Mesendoderm (in vitro differentiated cells): ENCODE results near the gene RAI14.
"Not testable (repeated sequence)": the region's sequence is repeated elsewhere in the genome, so short reads cannot be mapped to it uniquely, and the experiment has no call there.

Experiments used
- DNase-seq: peaks from one replicate; pipeline ENCODE4 v3.0.0; 2013
- H2AK5ac ChIP-seq: 2 replicates; pipeline ENCODE4 v1.6.1; 2013; ENCODE audit warnings: low read length, inconsistent platforms
- H2BK120ac ChIP-seq: 2 replicates; pipeline ENCODE4 v1.6.1; 2013; ENCODE audit warnings: low read depth, mild to moderate bottlenecking, low read length, moderate library complexity, mixed read lengths
- H2BK15ac ChIP-seq: replicated peaks from 2 replicates; pipeline ENCODE4 v1.6.1; 2013; ENCODE audit warnings: low read depth, mild to moderate bottlenecking, moderate library complexity
- H2BK5ac ChIP-seq: 2 replicates; pipeline ENCODE4 v1.6.1; 2013; ENCODE audit warnings: low read length, inconsistent platforms
- H3K18ac ChIP-seq: 2 replicates; pipeline ENCODE4 v1.6.1; 2013; ENCODE audit warnings: mild to moderate bottlenecking, low read length, mixed read lengths
- H3K23ac ChIP-seq: one replicate; pipeline ENCODE4 v1.6.1; 2013; ENCODE audit warnings: low read length
- H3K27ac ChIP-seq: 2 replicates; pipeline ENCODE4 v1.5.1; 2013; ENCODE audit warnings: low read depth, mild to moderate bottlenecking, inconsistent platforms, low read length, moderate library complexity
- H3K27me3 ChIP-seq: 2 replicates; pipeline ENCODE4 v1.6.1; 2013; ENCODE audit warnings: low read length, control low read depth, mild to moderate bottlenecking, inconsistent platforms; ENCODE audit not compliant: insufficient read depth, poor library complexity
- H3K36me3 ChIP-seq: 2 replicates; pipeline ENCODE4 v1.6.1; 2013; ENCODE audit warnings: low read length, inconsistent platforms; ENCODE audit not compliant: control insufficient read depth, insufficient read depth
- H3K4ac ChIP-seq: one replicate; pipeline ENCODE4 v1.6.1; 2013; ENCODE audit warnings: low read depth, mild to moderate bottlenecking, low read length, moderate library complexity
- H3K4me1 ChIP-seq: 2 replicates; pipeline ENCODE4 v1.6.1; 2013; ENCODE audit warnings: low read depth, low read length, inconsistent platforms; ENCODE audit not compliant: control insufficient read depth
- H3K4me2 ChIP-seq: 2 replicates; pipeline ENCODE4 v1.6.1; 2013; ENCODE audit warnings: low read length
- H3K4me3 ChIP-seq: 2 replicates; pipeline ENCODE4 v1.5.1; 2013; ENCODE audit warnings: mild to moderate bottlenecking, low read length
- H3K56ac ChIP-seq: one replicate; pipeline ENCODE4 v1.6.1; 2013; ENCODE audit warnings: low read length
- H3K79me1 ChIP-seq: 2 replicates; pipeline ENCODE4 v1.6.1; 2013; ENCODE audit warnings: low read length, inconsistent platforms
- H3K79me2 ChIP-seq: 2 replicates; pipeline ENCODE4 v1.6.1; 2013; ENCODE audit warnings: mild to moderate bottlenecking, low read length; ENCODE audit not compliant: control insufficient read depth, insufficient read depth
- H3K9ac ChIP-seq: 2 replicates; pipeline ENCODE4 v1.6.1; 2013; ENCODE audit warnings: low read length, inconsistent platforms
- H4K5ac ChIP-seq: one replicate; pipeline ENCODE4 v1.6.1; 2013; ENCODE audit warnings: low read length
- H4K8ac ChIP-seq: one replicate; pipeline ENCODE4 v1.6.1; 2013; ENCODE audit warnings: low read depth, mild to moderate bottlenecking, control low read depth, low read length, moderate library complexity
- WGBS: extraction: QIAGEN DNeasy Blood & Tissue Kit; methylation state at CpG from one replicate; pipeline ENCODE4 v1.1.7; 2013; ENCODE audit warnings: low lambda C conversion rate, missing lambda C conversion rate; ENCODE audit not compliant: insufficient coverage; ENCODE audit errors: extremely low coverage; 5-methylcytosine and 5-hydroxymethylcytosine counted together

Gene RAI14

GRCh38 chr5:34758514-34758913 lies 102.4 kb downstream of the RAI14 start:
- Histone ChIP-seq H3K36me3 (no peaks in the 10 kb centered on the region), H3K4me2 (no peak overlapping the region), H4K8ac (no peak overlapping the region), H3K27me3 (no peaks in the 10 kb centered on the region), H4K5ac (no peak overlapping the region), H3K4me1 (no peaks in the 10 kb centered on the region), H3K4me3 (no peak overlapping the region), H3K79me1 (peaks cover 5% of the 10 kb centered on the region), H2BK5ac (no peak overlapping the region), H2BK15ac (no peak overlapping the region), H3K18ac (no peak overlapping the region), H3K56ac (no peak overlapping the region), H3K4ac (no peak overlapping the region), H2AK5ac (no peak overlapping the region), H3K79me2 (peaks cover 4% of the 10 kb centered on the region), H3K27ac (no peak overlapping the region), H3K23ac (no peak overlapping the region), H2BK120ac (no peak overlapping the region), H3K9ac (no peak overlapping the region)
- no CpG with 5 or more reads among the region's 3 CpGs for WGBS
- no peak for DNase-seq

GRCh38 chr5:34759213-34759612 lies 103.1 kb downstream of the RAI14 start:
- not testable (repeated sequence) for H3K4me1 ChIP-seq, H3K9ac ChIP-seq, H3K23ac ChIP-seq, H3K4me2 ChIP-seq, H3K79me1 ChIP-seq, H4K5ac ChIP-seq, H2BK5ac ChIP-seq, H3K27me3 ChIP-seq, H3K79me2 ChIP-seq, H3K36me3 ChIP-seq, H3K4ac ChIP-seq, H2AK5ac ChIP-seq, H2BK120ac ChIP-seq, H3K56ac ChIP-seq, H4K8ac ChIP-seq, H3K4me3 ChIP-seq, H2BK15ac ChIP-seq, H3K27ac ChIP-seq, DNase-seq, H3K18ac ChIP-seq
- no CpG with 5 or more reads among the region's 5 CpGs for WGBS

- Histone ChIP-seq H3K4me1 (no peaks in the 10 kb centered on the region), H3K4me3 (no peak overlapping the region), H3K4me2 (no peak overlapping the region), H3K27ac (no peak overlapping the region), H3K4ac (no peak overlapping the region), H3K23ac (no peak overlapping the region), H3K79me1 (peaks cover 3% of the 10 kb centered on the region), H2BK120ac (no peak overlapping the region), H3K27me3 (no peaks in the 10 kb centered on the region), H3K18ac (no peak overlapping the region), H2BK5ac (no peak overlapping the region), H2AK5ac (no peak overlapping the region), H3K36me3 (peaks cover 2% of the 10 kb centered on the region), H4K5ac (no peak overlapping the region), H3K79me2 (no peaks in the 10 kb centered on the region), H3K56ac (no peak overlapping the region), H3K9ac (no peak overlapping the region), H2BK15ac (no peak overlapping the region), H4K8ac (no peak overlapping the region)
- DNase-seq: no peak
- no CpG with 5 or more reads among the region's 1 CpG for WGBS
Observed at GRCh38 chr5:34765662-34766061, 109.5 kb downstream of the RAI14 start.

GRCh38 chr5:34767180-34767579 lies 111.1 kb downstream of the RAI14 start:
- H3K9ac ChIP-seq: no peak overlapping the region
- H3K79me1 ChIP-seq: peaks cover 3% of the 10 kb centered on the region
- H4K5ac ChIP-seq: no peak overlapping the region
- H3K79me2 ChIP-seq: no peaks in the 10 kb centered on the region
- H2BK15ac ChIP-seq: no peak overlapping the region
- no peaks in the 10 kb centered on the region for H3K27me3 ChIP-seq
- H2BK120ac ChIP-seq: no peak overlapping the region
- no CpG with 5 or more reads among the region's 7 CpGs for WGBS
- no peak overlapping the region for H3K4me3 ChIP-seq
- no peak overlapping the region for H3K4ac ChIP-seq
- H3K27ac ChIP-seq: no peak overlapping the region
- no peak overlapping the region for H3K4me2 ChIP-seq
- no peak overlapping the region for H2AK5ac ChIP-seq
- no peak overlapping the region for H3K56ac ChIP-seq
- no peak for DNase-seq
- H2BK5ac ChIP-seq: no peak overlapping the region
- H3K18ac ChIP-seq: no peak overlapping the region
- H4K8ac ChIP-seq: no peak overlapping the region
- peaks cover 2% of the 10 kb centered on the region for H3K36me3 ChIP-seq
- no peak overlapping the region for H3K23ac ChIP-seq
- no peaks in the 10 kb centered on the region for H3K4me1 ChIP-seq

- Histone ChIP-seq H2BK15ac (no peak overlapping the region), H4K5ac (no peak overlapping the region), H3K79me2 (no peaks in the 10 kb centered on the region), H3K56ac (no peak overlapping the region), H3K79me1 (peaks cover 4% of the 10 kb centered on the region), H3K18ac (no peak overlapping the region), H3K4me1 (no peaks in the 10 kb centered on the region), H3K9ac (no peak overlapping the region), H3K27me3 (no peaks in the 10 kb centered on the region), H2AK5ac (no peak overlapping the region), H2BK120ac (no peak overlapping the region), H3K4me3 (no peak overlapping the region), H3K36me3 (no peaks in the 10 kb centered on the region), H3K4me2 (no peak overlapping the region), H3K4ac (no peak overlapping the region), H2BK5ac (no peak overlapping the region), H4K8ac (no peak overlapping the region), H3K27ac (no peak overlapping the region), H3K23ac (no peak overlapping the region)
- DNase-seq: no peak
- no CpG with 5 or more reads among the region's 4 CpGs for WGBS
Observed at GRCh38 chr5:34770486-34770885, 114.4 kb downstream of the RAI14 start.

- Histone ChIP-seq H4K5ac (no peak overlapping the region), H2BK15ac (no peak overlapping the region), H3K18ac (no peak overlapping the region), H2BK120ac (no peak overlapping the region), H3K9ac (no peak overlapping the region), H3K27me3 (no peaks in the 10 kb centered on the region), H3K79me2 (no peaks in the 10 kb centered on the region), H2AK5ac (no peak overlapping the region), H3K79me1 (peaks cover 4% of the 10 kb centered on the region), H3K56ac (no peak overlapping the region), H3K4me2 (no peak overlapping the region), H3K23ac (no peak overlapping the region), H2BK5ac (no peak overlapping the region), H3K36me3 (no peaks in the 10 kb centered on the region), H4K8ac (no peak overlapping the region), H3K4ac (no peak overlapping the region), H3K4me3 (no peak overlapping the region), H3K4me1 (no peaks in the 10 kb centered on the region), H3K27ac (no peak overlapping the region)
- DNase-seq: no peak
- WGBS: no CpG with 5 or more reads among the region's 5 CpGs
Observed at GRCh38 chr5:34771076-34771475, 114.9 kb downstream of the RAI14 start.
